Loucy (cell line): ENCODE data around the gene WDR33.

ENCODE experiments used
- EZH2phosphoT487 ChIP-seq: fragments of 200-600 bp; IDR thresholded peaks from 2 replicates; pipeline ENCODE4 v1.6.1; 2018; ENCODE audit warnings: antibody characterized with exemption, mild to moderate bottlenecking, moderate library complexity, borderline replicate concordance
- TF ChIP-seq, protein P1 (sequence below): fragments of 200-600 bp; sonication (generic); conservative IDR thresholded peaks from 2 replicates; pipeline ENCODE4 v1.5.1; 2014; ENCODE audit warnings: mild to moderate bottlenecking, antibody characterized with exemption, low read length

DNA sequence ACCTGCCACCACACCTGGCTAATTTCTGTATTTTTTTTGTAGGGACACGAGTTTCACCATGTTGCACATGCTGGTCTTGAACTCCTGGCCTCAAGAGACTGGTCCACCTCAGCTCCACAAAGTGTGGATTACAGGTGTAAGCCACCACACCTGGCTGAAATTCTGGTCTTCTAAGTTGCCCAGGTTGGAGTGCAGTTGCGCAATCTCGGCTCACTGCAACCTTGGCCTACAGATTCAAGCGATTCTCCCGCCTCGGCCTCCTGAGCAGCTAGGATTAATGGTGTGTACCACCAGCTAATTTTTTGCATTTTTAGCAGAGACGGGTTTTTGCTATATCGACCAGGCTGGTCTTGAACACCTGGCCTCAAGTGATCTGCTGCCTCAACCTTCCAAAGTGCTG lies 41.4 kb upstream of the WDR33 start:
- TF ChIP-seq, protein P1, sequence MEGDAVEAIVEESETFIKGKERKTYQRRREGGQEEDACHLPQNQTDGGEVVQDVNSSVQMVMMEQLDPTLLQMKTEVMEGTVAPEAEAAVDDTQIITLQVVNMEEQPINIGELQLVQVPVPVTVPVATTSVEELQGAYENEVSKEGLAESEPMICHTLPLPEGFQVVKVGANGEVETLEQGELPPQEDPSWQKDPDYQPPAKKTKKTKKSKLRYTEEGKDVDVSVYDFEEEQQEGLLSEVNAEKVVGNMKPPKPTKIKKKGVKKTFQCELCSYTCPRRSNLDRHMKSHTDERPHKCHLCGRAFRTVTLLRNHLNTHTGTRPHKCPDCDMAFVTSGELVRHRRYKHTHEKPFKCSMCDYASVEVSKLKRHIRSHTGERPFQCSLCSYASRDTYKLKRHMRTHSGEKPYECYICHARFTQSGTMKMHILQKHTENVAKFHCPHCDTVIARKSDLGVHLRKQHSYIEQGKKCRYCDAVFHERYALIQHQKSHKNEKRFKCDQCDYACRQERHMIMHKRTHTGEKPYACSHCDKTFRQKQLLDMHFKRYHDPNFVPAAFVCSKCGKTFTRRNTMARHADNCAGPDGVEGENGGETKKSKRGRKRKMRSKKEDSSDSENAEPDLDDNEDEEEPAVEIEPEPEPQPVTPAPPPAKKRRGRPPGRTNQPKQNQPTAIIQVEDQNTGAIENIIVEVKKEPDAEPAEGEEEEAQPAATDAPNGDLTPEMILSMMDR: no peak
- no peak for TF ChIP-seq EZH2phosphoT487
